Muscle of leg (tissue), 16 donors: Measurements from ENCODE around the gene POC5. TPM values are rescaled to one million over a fixed set of nuclear protein-coding genes. Genes with fewer than 3 reads are reported as not detected.

Experiments used
- DNase-seq: peaks from one replicate; pipeline ENCODE4 v3.0.0; 2013
- H3K27ac ChIP-seq: one replicate; pipeline ENCODE4 v1.5.1; 2013; ENCODE audit warnings: mild to moderate bottlenecking, low read length, control low read depth
- H3K27me3 ChIP-seq: one replicate; pipeline ENCODE4 v1.6.1; 2013; ENCODE audit warnings: low read length; ENCODE audit not compliant: control insufficient read depth, insufficient read depth
- H3K36me3 ChIP-seq: one replicate; pipeline ENCODE4 v1.6.1; 2013; ENCODE audit warnings: low read length; ENCODE audit not compliant: control insufficient read depth, insufficient read depth
- H3K4me1 ChIP-seq: one replicate; pipeline ENCODE4 v1.6.1; 2013; ENCODE audit warnings: low read length; ENCODE audit not compliant: control insufficient read depth, insufficient read depth
- H3K4me3 ChIP-seq: one replicate; pipeline ENCODE4 v1.5.1; 2013; ENCODE audit warnings: low read length, control low read depth
- H3K9me3 ChIP-seq: replicated peaks from 2 replicates; pipeline ENCODE4 v1.6.1; 2013; ENCODE audit warnings: low read depth, low read length; ENCODE audit not compliant: control insufficient read depth
- WGBS: methylation state at CpG from one replicate; pipeline ENCODE4 v1.1.5; 2013; ENCODE audit warnings: missing lambda C conversion rate; ENCODE audit not compliant: insufficient coverage; 5-methylcytosine and 5-hydroxymethylcytosine counted together
- long read RNA-seq, 11 donors: transcript quantifications; one replicate each; lab custom pipeline, GENCODE V29; 2026
- polyA plus RNA-seq, 8 donors: library from polyadenylated mRNA; unstranded; fragments of 120-200 nt; gene quantifications; one replicate each; pipeline versions ENCODE4 v1.2.1 to v1.2.3, GENCODE V29; 2013; ENCODE audit warnings: inconsistent platforms in 1 of 8, low replicate concordance in 1 of 8; ENCODE audit not compliant: insufficient read length in 8 of 8, insufficient read depth in 1 of 8
- total RNA-seq: library from RNA; stranded (reverse); fragments of 120-200 nt; gene quantifications from one replicate; pipeline ENCODE4 v1.2.4, GENCODE V29; 2013

Gene POC5
- 8.6 TPM for total RNA-seq
- 1 to 10 TPM; 5.7 to 9.2 (median 8.0) TPM for polyA plus RNA-seq
- long read RNA-seq, donor 1 = 0 reads
- long read RNA-seq, donor 2 = 0 reads
- long read RNA-seq, donor 3, partial matches to known transcripts = 0 of 1 reads
- long read RNA-seq, donor 3, other reads (novel, unspliced or antisense) = 0 of 1 reads
- long read RNA-seq, donor 4, partial matches to known transcripts = 0 of 1 reads
- long read RNA-seq, donor 4, other reads (novel, unspliced or antisense) = 0 of 1 reads
- long read RNA-seq, donor 5, partial matches to known transcripts = 0 of 2 reads
- long read RNA-seq, donor 5, other reads (novel, unspliced or antisense) = 0 of 2 reads
- long read RNA-seq, donor 6, partial matches to known transcripts = 0 of 3 reads
- long read RNA-seq, donor 6, other reads (novel, unspliced or antisense) = 0 of 3 reads
- long read RNA-seq, donor 7, partial matches to known transcripts = 0 of 1 reads
- long read RNA-seq, donor 7, other reads (novel, unspliced or antisense) = 0 of 1 reads
- long read RNA-seq, donor 8, partial matches to known transcripts = 0 of 1 reads
- long read RNA-seq, donor 8, other reads (novel, unspliced or antisense) = 0 of 1 reads
- long read RNA-seq, donor 9 = 0 reads
- long read RNA-seq, donor 10, partial matches to known transcripts = 0 of 2 reads
- long read RNA-seq, donor 10, other reads (novel, unspliced or antisense) = 0 of 2 reads
- long read RNA-seq, donor 11 = 0 reads

DNA sequence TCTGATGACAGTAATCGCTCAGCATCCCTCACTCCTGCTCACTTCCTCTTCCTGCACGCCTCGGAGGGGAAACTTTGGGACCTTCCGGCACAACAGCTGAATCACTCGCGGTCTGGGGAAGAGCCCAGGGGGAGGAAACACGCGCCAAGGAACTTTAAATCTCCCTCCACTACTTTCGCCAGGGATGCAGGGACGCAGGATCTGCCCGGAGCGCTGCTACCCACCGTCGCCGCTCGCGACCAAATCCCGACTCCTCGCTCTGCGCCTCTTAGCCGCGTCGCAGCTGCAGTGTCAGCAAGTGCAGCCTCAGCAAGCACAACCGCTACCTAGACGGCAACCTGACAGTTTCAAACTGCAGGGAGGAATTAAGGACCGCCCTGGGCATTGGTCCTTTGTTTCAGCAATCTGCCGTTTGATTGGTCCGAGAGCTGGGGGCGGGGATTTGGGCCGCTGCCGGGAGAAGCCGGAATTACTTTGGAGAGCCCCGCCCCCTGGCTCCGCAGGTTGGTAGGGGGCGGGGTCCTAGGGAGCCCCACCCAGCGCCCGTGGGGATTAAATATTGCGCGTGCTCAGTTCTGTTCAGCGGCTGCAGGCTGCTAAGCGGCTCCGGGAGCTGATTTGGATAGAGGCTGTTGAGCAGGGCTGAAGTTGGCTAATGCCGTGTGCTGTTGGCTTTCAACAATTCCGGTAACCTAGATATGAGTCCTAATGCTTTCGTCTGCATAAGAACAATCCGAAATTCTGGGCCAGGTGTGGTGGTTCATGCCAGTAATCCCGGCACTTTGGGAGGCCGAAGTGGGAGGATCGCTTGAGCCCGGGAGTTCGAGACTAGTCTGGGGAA lies at the start of gene POC5:
POC5 (minus strand) TSS at position 356 of the 841 bp plus-strand sequence. CDS start 4,500 bp downstream, outside the sequence.
- Histone ChIP-seq H3K27me3 (no peaks in the 10 kb centered on the region), H3K9me3 (no peaks in the 10 kb centered on the region), H3K27ac (peak within 1 kb of the TSS; percentile 96), H3K4me3 (peak within 1 kb of the TSS; percentile 95), H3K36me3 (peaks cover 4% of the 10 kb centered on the region), H3K4me1 (peaks cover 12% of the 10 kb centered on the region)
- DNase-seq = peak; percentile 97
- WGBS = 6% methylated on average over 36 of the region's 51 CpGs

DNA sequence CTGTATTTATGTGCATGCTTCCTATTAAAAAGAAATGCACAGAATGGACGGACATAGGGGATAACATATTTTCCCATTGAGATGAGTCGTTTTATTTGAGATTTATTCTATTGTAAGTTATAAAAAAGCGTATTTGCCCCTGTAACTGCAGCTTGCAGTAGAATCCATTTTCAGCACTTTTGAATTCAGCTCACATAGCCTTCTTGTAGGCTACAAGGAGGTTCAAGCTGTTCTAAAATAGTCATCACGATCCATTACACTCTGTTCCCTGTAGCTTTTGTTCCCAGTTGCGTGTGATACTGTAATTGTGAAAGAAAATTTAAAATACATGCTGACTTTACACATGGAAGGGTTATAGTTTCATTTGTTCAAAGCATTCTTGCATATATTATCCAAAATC lies 40.9 kb upstream of the POC5 start:
- Histone ChIP-seq H3K4me3 (no peak overlapping the region), H3K9me3 (no peaks in the 10 kb centered on the region), H3K36me3 (no peaks in the 10 kb centered on the region), H3K4me1 (no peaks in the 10 kb centered on the region), H3K27ac (no peak overlapping the region), H3K27me3 (no peaks in the 10 kb centered on the region)
- WGBS = no CpG with 5 or more reads among the region's 5 CpGs
- no peak for DNase-seq

DNA sequence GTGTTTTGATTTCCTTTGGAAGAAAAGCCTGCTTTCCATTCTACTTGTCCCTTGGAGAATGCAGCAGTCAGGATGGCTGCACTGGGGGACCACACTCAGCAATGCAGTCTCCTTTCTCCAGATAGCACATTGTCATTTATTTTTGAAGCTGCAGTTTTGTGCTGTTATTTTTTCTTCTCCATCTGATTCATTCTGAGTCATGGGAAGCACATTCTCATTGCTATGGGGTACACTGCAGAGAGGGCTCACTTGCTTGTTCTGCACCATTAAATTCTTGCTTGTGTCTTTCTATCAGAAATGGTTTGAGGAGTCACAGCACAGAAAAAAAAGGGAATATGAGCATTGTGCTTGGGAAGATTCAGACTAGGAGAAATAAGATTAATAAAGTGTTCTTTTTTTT lies 39.7 kb upstream of the POC5 start:
- DNase-seq = no peak
- Histone ChIP-seq H3K9me3 (no peaks in the 10 kb centered on the region), H3K27me3 (no peaks in the 10 kb centered on the region), H3K27ac (no peak overlapping the region), H3K36me3 (no peaks in the 10 kb centered on the region), H3K4me1 (no peaks in the 10 kb centered on the region), H3K4me3 (no peak overlapping the region)

DNA sequence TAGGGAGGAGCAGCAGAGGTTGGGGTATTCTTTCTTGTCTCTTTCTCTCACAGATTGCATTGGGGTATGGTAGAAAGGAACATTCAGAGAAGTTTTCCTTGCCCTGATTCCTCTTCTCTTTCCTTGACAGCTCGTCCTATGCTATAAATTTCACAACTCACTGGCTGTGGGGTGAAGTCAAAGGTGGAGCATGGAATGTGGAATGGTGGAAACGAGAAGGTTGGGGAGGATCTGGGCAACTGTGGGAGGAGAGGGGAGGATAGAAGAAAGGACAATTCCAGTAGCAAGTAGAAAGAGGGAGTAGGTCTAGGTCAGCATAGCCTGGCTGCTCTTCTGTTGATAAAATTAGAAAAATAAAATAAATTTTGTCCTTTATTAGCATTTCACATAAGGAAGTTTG lies 39.0 kb upstream of the POC5 start:
- no peak overlapping the region for H3K27ac ChIP-seq
- no peaks in the 10 kb centered on the region for H3K27me3 ChIP-seq
- no peaks in the 10 kb centered on the region for H3K9me3 ChIP-seq
- DNase-seq = no peak
- H3K4me1 ChIP-seq = no peaks in the 10 kb centered on the region
- no peak overlapping the region for H3K4me3 ChIP-seq
- 0% methylated on average over 1 of the region's 2 CpGs for WGBS
- H3K36me3 ChIP-seq = no peaks in the 10 kb centered on the region

DNA sequence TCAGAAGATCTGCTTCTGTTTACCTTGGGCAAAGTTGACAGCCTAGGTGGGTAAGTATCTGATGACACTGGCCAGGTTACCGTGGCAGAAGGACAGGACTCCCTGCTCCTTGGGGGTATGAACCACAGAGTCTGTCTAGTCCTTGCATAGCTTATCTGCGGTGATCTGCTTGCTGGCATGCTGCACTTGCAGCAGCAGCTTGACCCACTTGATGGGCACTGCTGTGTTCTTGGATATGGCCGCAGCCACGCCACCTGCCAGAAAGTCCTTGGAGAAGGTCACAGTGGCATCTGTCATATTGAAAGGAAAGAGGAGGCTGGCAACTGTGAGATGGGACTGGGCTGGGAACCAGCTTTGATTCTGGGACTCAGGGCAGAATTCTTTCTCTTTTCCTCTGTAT lies 35.9 kb upstream of the POC5 start:
- no peak for DNase-seq
- Histone ChIP-seq H3K9me3 (no peaks in the 10 kb centered on the region), H3K27ac (no peak overlapping the region), H3K27me3 (no peaks in the 10 kb centered on the region), H3K4me1 (no peaks in the 10 kb centered on the region), H3K36me3 (no peaks in the 10 kb centered on the region), H3K4me3 (no peak overlapping the region)
- WGBS = 94% methylated on average over 4 of the region's 4 CpGs

DNA sequence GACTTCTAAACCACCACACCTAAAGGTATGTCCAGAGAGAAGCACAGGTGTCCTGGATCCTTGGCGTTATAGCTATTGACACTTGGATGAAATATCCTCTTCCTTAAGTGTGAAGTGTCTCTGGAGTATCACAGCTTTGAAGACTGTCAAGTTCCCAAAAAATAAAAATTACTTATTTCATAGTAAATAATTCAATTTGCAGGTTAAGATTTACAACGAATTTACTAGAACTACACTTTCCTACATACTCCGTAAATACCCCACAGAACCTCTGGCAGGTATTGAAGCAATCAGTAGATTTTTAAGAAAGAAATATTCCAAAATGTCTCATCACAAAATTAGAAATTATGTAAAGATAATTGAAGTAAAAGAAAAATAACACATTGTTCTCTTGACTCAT lies 27.1 kb upstream of the POC5 start:
- H3K27ac ChIP-seq = no peak overlapping the region
- H3K9me3 ChIP-seq = no peaks in the 10 kb centered on the region
- no CpG with 5 or more reads among the region's 3 CpGs for WGBS
- no peaks in the 10 kb centered on the region for H3K27me3 ChIP-seq
- no peaks in the 10 kb centered on the region for H3K4me1 ChIP-seq
- no peak for DNase-seq
- no peaks in the 10 kb centered on the region for H3K36me3 ChIP-seq
- no peak overlapping the region for H3K4me3 ChIP-seq

- H3K27ac ChIP-seq = no peak overlapping the region
- 56% methylated on average over 6 of the region's 8 CpGs for WGBS
Observed at GRCh38 chr5:75736273-75736672, 19.0 kb upstream of the POC5 start.

DNA sequence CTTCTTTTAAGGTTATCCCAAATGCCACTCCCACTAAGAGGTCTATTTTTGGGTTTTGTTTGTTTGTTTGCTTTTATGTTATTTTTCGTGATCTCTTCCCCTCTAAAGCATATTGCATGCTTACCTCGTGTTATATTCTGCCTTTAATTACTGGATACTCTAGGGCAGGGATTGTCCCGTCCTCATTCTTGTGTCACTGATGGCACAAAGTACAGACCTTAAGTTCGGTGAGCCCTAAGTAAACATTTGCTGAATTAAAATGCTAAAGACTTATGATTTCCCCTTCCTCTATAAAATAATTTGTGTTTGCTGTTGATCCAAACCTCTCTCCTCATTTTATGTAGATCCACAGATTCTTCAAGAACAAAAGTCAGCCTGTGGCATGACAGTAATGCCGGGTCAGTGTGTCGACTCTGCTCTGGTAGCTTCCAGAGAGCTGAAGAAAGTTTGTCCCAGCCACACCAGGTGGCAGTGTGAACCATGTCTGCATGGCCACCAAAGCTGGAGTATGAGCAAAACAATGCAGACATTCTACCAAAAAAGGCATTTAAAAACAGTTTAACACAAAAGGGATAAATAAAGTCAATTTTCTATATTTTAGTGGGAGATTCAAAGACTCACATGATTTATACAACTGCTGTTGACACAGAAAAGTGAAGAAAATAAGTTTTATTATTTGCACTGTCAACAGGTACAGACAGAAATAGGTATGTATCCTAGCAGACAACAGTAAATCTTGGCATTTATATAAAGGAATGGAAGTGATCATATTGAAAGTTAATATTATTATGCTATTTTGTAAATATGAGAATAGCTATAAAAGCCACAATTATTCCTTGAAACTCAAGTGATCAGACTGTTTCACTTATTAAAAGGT lies 17.9 kb upstream of the POC5 start:
- Histone ChIP-seq H3K9me3 (no peaks in the 10 kb centered on the region), H3K27ac (no peak overlapping the region), H3K4me3 (no peak overlapping the region), H3K4me1 (no peaks in the 10 kb centered on the region), H3K36me3 (no peaks in the 10 kb centered on the region), H3K27me3 (no peaks in the 10 kb centered on the region)
- DNase-seq = peak; percentile 25
- 25% methylated on average over 2 of the region's 6 CpGs for WGBS

More at GRCh38 chr5:75736273-75736672, 19.0 kb upstream of the POC5 start:
- Histone ChIP-seq H3K9me3 (no peaks in the 10 kb centered on the region), H3K4me1 (no peaks in the 10 kb centered on the region), H3K27me3 (no peaks in the 10 kb centered on the region), H3K4me3 (no peak overlapping the region), H3K36me3 (no peaks in the 10 kb centered on the region)
- DNase-seq = no peak

DNA sequence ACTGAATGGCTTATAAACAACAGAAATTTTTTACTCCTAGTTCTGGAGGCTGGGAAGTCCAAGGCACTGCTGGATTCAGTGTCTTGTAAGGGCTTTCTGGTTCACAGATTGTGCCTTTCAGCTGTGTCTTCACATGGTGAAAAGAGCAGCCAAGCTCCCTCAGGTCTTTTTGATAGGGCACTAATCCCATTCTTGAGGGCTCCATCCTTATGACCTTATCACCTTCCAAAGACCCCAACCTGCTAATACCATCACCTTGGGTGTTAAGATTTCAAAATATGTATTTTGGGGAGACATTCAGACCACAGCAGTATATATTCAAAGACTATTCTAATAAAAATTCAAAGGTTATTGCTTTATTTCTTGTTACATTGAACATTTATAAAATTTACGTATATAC lies 16.5 kb upstream of the POC5 start:
- DNase-seq = no peak
- no CpG with 5 or more reads among the region's 1 CpG for WGBS
- Histone ChIP-seq H3K4me3 (no peak overlapping the region), H3K27me3 (no peaks in the 10 kb centered on the region), H3K36me3 (no peaks in the 10 kb centered on the region), H3K9me3 (no peaks in the 10 kb centered on the region), H3K4me1 (no peaks in the 10 kb centered on the region), H3K27ac (no peak overlapping the region)
